Uterus (tissue), 4 donors: ENCODE data around the gene TCF3. TPM values are rescaled to one million over a fixed set of nuclear protein-coding genes. Genes with fewer than 3 reads are reported as not detected.

Experiments used
- DNase-seq, 2 donors: peaks; one replicate each; pipeline ENCODE4 v3.0.0-alpha.2; 2019 to 2020
- H3K27ac ChIP-seq, 2 donors: fragments of 200-600 bp; sonication (generic); 1 replicate in 1 of 2; 2 replicates in 1 of 2; pipeline ENCODE4 v1.5.1; 2016 to 2018
- H3K27me3 ChIP-seq, 2 donors: fragments of 200-600 bp; sonication (generic); one replicate each; pipeline ENCODE4 v1.5.1; 2018 to 2019; ENCODE audit warnings: control low read depth in 1 of 2
- H3K36me3 ChIP-seq, 2 donors: fragments of 200-600 bp; sonication (generic); one replicate each; pipeline ENCODE4 v1.5.1; 2019; ENCODE audit warnings: control low read depth in 1 of 2
- H3K4me1 ChIP-seq, 2 donors: fragments of 200-600 bp; sonication (generic); one replicate each; pipeline ENCODE4 v1.5.1; 2018 to 2019; ENCODE audit warnings: control low read depth in 1 of 2
- H3K4me3 ChIP-seq, 2 donors: fragments of 200-600 bp; sonication (generic); 1 replicate in 1 of 2; 2 replicates in 1 of 2; pipeline ENCODE4 v1.5.1; 2018 to 2019; ENCODE audit warnings: mild to moderate bottlenecking in 1 of 2
- H3K9me3 ChIP-seq, 2 donors: fragments of 200-600 bp; sonication (generic); one replicate each; pipeline ENCODE4 v1.5.1; 2019; ENCODE audit warnings: control low read depth in 1 of 2
- CTCF ChIP-seq, 4 experiments: fragments of 200-600 bp in 2 of 4; fragments of 450-650 bp in 2 of 4; sonication (generic) in 2 of 4; IDR thresholded peaks; one replicate each; pipeline ENCODE4 v1.5.1; 2016 to 2019; ENCODE audit warnings: antibody characterized with exemption in 4 of 4, mild to moderate bottlenecking in 2 of 4, moderate library complexity in 1 of 4
- POLR2A ChIP-seq, 2 donors: fragments of 450-650 bp; IDR thresholded peaks; one replicate each; pipeline ENCODE4 v1.6.1; 2016; ENCODE audit warnings: antibody characterized with exemption in 2 of 2, mild to moderate bottlenecking in 1 of 2, moderate library complexity in 1 of 2
- intact Hi-C: fragments of 100-400 bp; cut with DNase I; formaldehyde crosslinking; loops from one replicate; pipeline ENCODE4 v1.15.1; 2023; ENCODE audit warnings: low total_unique reads
- total RNA-seq, 4 donors: library from RNA; depleted of rRNA in 3 of 4; stranded (reverse); fragments of >200 nt in 3 of 4; gene quantifications; one replicate each; pipeline versions ENCODE4 v1.1.0 to v1.2.4, GENCODE V29; 2014 to 2023
- donor health status: DM: yes; HTN: yes; CAD: no.

Gene TCF3
- total RNA-seq, 4 donors from 2014 or later: 15.6 to 132 (median 65.7) TPM

DNA sequence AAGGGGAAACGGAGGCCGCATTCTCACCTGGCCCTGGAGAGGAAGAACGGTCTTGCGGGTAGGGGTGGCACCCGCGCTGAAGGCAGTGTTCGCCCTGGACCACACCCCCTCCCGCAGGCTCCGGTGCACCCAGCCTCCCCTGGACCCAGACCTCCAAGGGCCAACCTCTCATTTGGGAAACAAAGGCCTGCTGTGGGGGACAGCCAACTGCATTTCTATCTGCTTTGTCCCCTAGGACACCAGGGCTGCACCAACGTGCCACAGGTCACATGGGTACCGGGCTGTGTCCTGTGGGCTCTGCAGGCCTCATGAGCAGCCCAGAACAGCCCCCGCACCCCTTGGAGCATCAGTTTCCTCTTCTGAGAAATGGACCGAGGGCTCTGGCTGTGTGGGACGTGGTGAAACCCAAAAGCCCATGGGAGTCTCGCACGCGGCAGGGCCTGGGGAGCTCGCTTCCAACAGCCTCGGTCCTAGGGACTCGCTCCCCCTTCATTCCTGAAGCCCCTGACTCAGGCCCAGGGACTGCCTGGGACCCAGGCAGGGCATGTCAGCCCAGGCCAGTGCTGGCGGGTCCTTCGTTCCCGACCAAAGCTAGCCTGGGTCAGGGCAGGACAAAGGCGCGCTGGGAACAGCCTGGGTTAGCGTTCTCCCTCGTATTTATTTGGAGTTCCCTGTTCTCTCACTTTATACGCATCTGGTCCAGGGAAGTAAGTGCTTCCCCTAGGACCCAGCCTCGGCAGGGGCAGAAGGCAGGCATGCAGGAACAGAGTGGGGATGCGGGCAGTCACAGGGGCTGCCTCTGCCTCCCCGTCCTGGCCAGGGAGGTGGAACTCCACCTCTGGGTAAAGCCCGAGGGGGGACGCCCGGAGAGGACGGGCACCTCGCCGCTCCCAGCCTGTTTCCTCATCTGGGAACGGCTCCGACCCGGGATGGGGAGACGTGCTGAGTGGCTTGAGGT is 4.6 kb downstream of the TCF3 start:
- Histone ChIP-seq H3K4me1 (peaks cover 0 to 16% of the 10 kb centered on the region in 2 donors), H3K9me3 (no peaks in the 10 kb centered on the region), H3K27ac (no peak overlapping the region), H3K36me3 (no peaks in the 10 kb centered on the region), H3K4me3 (no peak overlapping the region), H3K27me3 (no peaks in the 10 kb centered on the region)
- TF ChIP-seq POLR2A (IDR thresholded peaks at IDR 0.05) (no peak), CTCF (IDR thresholded peaks at IDR 0.05) (no peak)
- no peak for DNase-seq
- intact Hi-C loops: loop anchor here (5.0 kb wide), 1 partner anchor 35 kb away; no protein-coding TSS in a partner anchor

DNA sequence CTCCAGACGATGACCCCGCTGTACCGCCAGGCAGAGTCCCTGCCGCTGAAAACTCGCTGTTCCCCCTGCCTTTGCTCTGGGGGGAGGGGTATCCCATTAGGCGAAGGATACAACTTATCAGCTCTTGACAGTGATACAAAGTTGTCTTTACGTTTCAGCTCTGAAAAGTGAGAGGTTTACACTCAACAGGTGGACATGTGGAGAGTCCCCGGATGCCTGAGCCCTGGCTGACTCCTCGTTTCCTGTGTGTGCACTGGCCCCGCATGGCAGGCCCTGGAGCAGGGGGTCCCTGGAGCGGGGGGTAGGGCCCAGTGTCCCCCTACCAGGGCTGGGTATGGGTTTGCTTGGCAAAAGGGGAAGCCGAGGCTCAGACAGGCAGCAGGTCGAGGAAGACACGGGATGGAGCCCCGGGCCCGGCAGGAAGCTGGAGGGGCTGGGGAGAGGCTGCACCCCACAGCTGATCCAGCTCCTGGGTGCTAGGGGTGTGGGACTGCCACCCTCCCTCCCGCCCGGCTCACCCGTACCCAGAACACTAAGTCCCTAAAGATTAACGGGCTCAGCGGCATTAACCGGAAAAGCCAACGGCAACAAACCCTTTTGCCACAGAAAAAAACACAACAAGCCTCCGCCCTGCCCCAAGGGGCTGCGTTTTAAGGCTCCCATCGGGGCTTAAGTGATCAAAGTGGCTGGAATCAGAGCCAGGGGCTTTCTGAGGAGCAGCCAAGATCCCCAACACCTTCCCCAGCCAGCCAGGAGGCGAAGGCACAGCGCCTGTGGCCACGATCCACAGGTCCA is 5.6 kb downstream of the TCF3 start:
- Histone ChIP-seq H3K4me1 (peaks cover 0 to 16% of the 10 kb centered on the region in 2 donors), H3K4me3 (no peak overlapping the region), H3K36me3 (no peaks in the 10 kb centered on the region), H3K9me3 (no peaks in the 10 kb centered on the region), H3K27ac (no peak overlapping the region), H3K27me3 (no peaks in the 10 kb centered on the region)
- TF ChIP-seq CTCF (IDR thresholded peaks at IDR 0.05): no peak
- no peak for TF ChIP-seq POLR2A (IDR thresholded peaks at IDR 0.05)
- DNase-seq: no peak
- intact Hi-C loops: loop anchor here (5.0 kb wide), 1 partner anchor 35 kb away; no protein-coding TSS in a partner anchor

DNA sequence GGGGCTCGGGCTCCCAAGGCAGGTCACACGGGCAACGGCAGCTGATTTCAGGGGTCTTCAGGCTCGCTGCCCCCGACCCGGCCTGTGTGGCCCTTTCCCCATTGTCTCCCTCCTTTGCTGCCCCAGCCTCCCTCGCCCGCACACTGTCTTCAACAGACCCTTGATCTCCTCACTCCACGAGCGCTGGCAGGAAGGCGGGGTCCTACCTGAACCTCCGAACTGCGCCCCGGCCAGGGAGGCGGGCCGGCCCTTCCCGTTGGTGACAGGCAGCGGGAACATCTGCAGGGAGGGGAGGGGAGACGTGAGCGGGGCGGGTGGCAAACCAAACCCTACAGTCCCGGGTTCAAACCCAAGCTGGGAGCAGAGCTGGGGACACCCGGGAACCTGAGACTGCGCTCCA is 6.3 kb downstream of the TCF3 start:
- Histone ChIP-seq H3K4me3 (no peak overlapping the region), H3K4me1 (peaks cover 0 to 13% of the 10 kb centered on the region in 2 donors), H3K27ac (no peak overlapping the region), H3K9me3 (no peaks in the 10 kb centered on the region), H3K27me3 (no peaks in the 10 kb centered on the region), H3K36me3 (no peaks in the 10 kb centered on the region)
- DNase-seq: no peak
- intact Hi-C loops: loop anchor here (5.0 kb wide), 1 partner anchor 34 kb away; no protein-coding TSS in a partner anchor
- no peak for TF ChIP-seq POLR2A (IDR thresholded peaks at IDR 0.05)
- TF ChIP-seq CTCF (IDR thresholded peaks at IDR 0.05): no peak

GRCh38 chr19:1645299-1645698 is 7.1 kb downstream of the TCF3 start:
- no peak for DNase-seq
- Histone ChIP-seq H3K27ac (no peak overlapping the region), H3K4me1 (peaks cover 0 to 5% of the 10 kb centered on the region in 2 donors), H3K27me3 (no peaks in the 10 kb centered on the region), H3K4me3 (no peak overlapping the region), H3K36me3 (no peaks in the 10 kb centered on the region), H3K9me3 (no peaks in the 10 kb centered on the region)
- intact Hi-C loops: loop anchor here (5.0 kb wide), 1 partner anchor 33 kb away; no protein-coding TSS in a partner anchor
- no peak for TF ChIP-seq CTCF (IDR thresholded peaks at IDR 0.05)
- no peak for TF ChIP-seq POLR2A (IDR thresholded peaks at IDR 0.05)
